H9 (cell line): ENCODE data around the gene PAK6. TPM values are rescaled to one million over a fixed set of nuclear protein-coding genes. Genes with fewer than 3 reads are reported as not detected.

Experiments
- DNase-seq: peaks from one replicate; pipeline ENCODE4 v3.0.0-alpha.2; 2017
- H2AFZ ChIP-seq: one replicate; pipeline ENCODE4 v1.6.1; 2013; ENCODE audit warnings: mild to moderate bottlenecking, low read length, control low read depth, moderate library complexity
- H2AK5ac ChIP-seq: 2 replicates; pipeline ENCODE4 v1.6.1; 2013; ENCODE audit warnings: low read length, control low read depth, mixed read lengths; ENCODE audit not compliant: insufficient read length
- H2BK120ac ChIP-seq: one replicate; pipeline ENCODE4 v1.6.1; 2013; ENCODE audit warnings: low read depth, mild to moderate bottlenecking, low read length, control low read depth, inconsistent platforms; ENCODE audit not compliant: poor library complexity, severe bottlenecking
- H2BK12ac ChIP-seq: 2 replicates; pipeline ENCODE4 v1.6.1; 2013; ENCODE audit warnings: low read length, control low read depth, mixed read lengths, low read depth; ENCODE audit not compliant: insufficient read length
- H2BK15ac ChIP-seq: 2 replicates; pipeline ENCODE4 v1.6.1; 2013; ENCODE audit warnings: low read depth, low read length, control low read depth
- H2BK20ac ChIP-seq: one replicate; pipeline ENCODE4 v1.6.1; 2013; ENCODE audit warnings: low read depth, mild to moderate bottlenecking, low read length, control low read depth, inconsistent platforms; ENCODE audit not compliant: poor library complexity, severe bottlenecking
- H2BK5ac ChIP-seq: 2 replicates; pipeline ENCODE4 v1.6.1; 2013; ENCODE audit warnings: low read length, control low read depth, mixed read lengths; ENCODE audit not compliant: insufficient read length
- H3K14ac ChIP-seq: 2 replicates; pipeline ENCODE4 v1.6.1; 2013; ENCODE audit warnings: low read length, control low read depth; ENCODE audit not compliant: insufficient read depth
- H3K18ac ChIP-seq: 2 replicates; pipeline ENCODE4 v1.6.1; 2013; ENCODE audit warnings: low read depth, mild to moderate bottlenecking, mixed read lengths, low read length, control low read depth; ENCODE audit not compliant: insufficient read length
- H3K23ac ChIP-seq: 2 replicates; pipeline ENCODE4 v1.6.1; 2013; ENCODE audit warnings: low read length, control low read depth, mixed read lengths, low read depth; ENCODE audit not compliant: insufficient read length
- H3K23me2 ChIP-seq: 2 replicates; pipeline ENCODE4 v1.6.1; 2013; ENCODE audit warnings: low read depth, mild to moderate bottlenecking, mixed read lengths, low read length, control low read depth; ENCODE audit not compliant: insufficient read length, poor library complexity, severe bottlenecking
- H3K27ac ChIP-seq: 2 replicates; pipeline ENCODE4 v1.5.1; 2013; ENCODE audit warnings: low read length, control low read depth, mixed read lengths, low read depth; ENCODE audit not compliant: insufficient read length
- H3K27me3 ChIP-seq: 2 replicates; pipeline ENCODE4 v1.6.1; 2013; ENCODE audit warnings: low read length, control low read depth, inconsistent platforms; ENCODE audit not compliant: insufficient read depth
- H3K4ac ChIP-seq: 2 replicates; pipeline ENCODE4 v1.6.1; 2013; ENCODE audit warnings: low read depth, mild to moderate bottlenecking, control low read depth, inconsistent platforms, low read length, moderate library complexity
- H3K4me1 ChIP-seq: 2 replicates; pipeline ENCODE4 v1.6.1; 2013; ENCODE audit warnings: low read length, control low read depth, inconsistent platforms; ENCODE audit not compliant: insufficient read depth
- H3K4me2 ChIP-seq: 2 replicates; pipeline ENCODE4 v1.6.1; 2013; ENCODE audit warnings: low read length, control low read depth, mixed read lengths; ENCODE audit not compliant: insufficient read length, insufficient read depth
- H3K56ac ChIP-seq: 2 replicates; pipeline ENCODE4 v1.6.1; 2013; ENCODE audit warnings: low read depth, mild to moderate bottlenecking, mixed read lengths, low read length, control low read depth; ENCODE audit not compliant: insufficient read length
- H3K79me1 ChIP-seq: 2 replicates; pipeline ENCODE4 v1.6.1; 2013; ENCODE audit warnings: low read depth, mild to moderate bottlenecking, moderate library complexity, low read length, control low read depth, inconsistent platforms; ENCODE audit not compliant: insufficient read depth, poor library complexity, severe bottlenecking
- H3K79me2 ChIP-seq: 2 replicates; pipeline ENCODE4 v1.6.1; 2013; ENCODE audit warnings: low read length, control low read depth, inconsistent platforms; ENCODE audit not compliant: insufficient read depth
- H3K9ac ChIP-seq: 2 replicates; pipeline ENCODE4 v1.6.1; 2013; ENCODE audit warnings: low read length, control low read depth, mixed read lengths; ENCODE audit not compliant: insufficient read length; ENCODE audit errors: extremely low read depth
- H3K9me3 ChIP-seq: one replicate; pipeline ENCODE4 v1.6.1; 2013; ENCODE audit warnings: low read depth, low read length, inconsistent platforms; ENCODE audit not compliant: control insufficient read depth
- H3T11ph ChIP-seq: one replicate; pipeline ENCODE4 v1.6.1; 2013; ENCODE audit warnings: mild to moderate bottlenecking, low read length, control low read depth, inconsistent platforms
- H4K20me1 ChIP-seq: one replicate; pipeline ENCODE4 v1.6.1; 2013; ENCODE audit not compliant: control insufficient read depth, insufficient read length, insufficient read depth
- H4K5ac ChIP-seq: 2 replicates; pipeline ENCODE4 v1.6.1; 2013; ENCODE audit warnings: low read depth, mild to moderate bottlenecking, mixed read lengths, low read length, control low read depth; ENCODE audit not compliant: insufficient read length
- H4K8ac ChIP-seq: replicated peaks from 2 replicates; pipeline ENCODE4 v1.6.1; 2013; ENCODE audit warnings: low read length, control low read depth, mixed read lengths, low read depth; ENCODE audit not compliant: insufficient read length
- H4K91ac ChIP-seq: 2 replicates; pipeline ENCODE4 v1.6.1; 2013; ENCODE audit warnings: low read depth, mild to moderate bottlenecking, moderate library complexity, mixed read lengths, low read length, control low read depth; ENCODE audit not compliant: insufficient read length
- H3K27ac Mint-ChIP-seq, 3 experiments: 2 replicates in 2 of 3; 3 replicates in 1 of 3; pipeline ENCODE4 v1.8.0; 2020 to 2021; ENCODE audit warnings: mixed read lengths in 3 of 3, mild to moderate bottlenecking in 1 of 3, moderate library complexity in 1 of 3
- H3K27me3 Mint-ChIP-seq: 2 replicates; pipeline ENCODE4 v1.8.0; 2021; ENCODE audit warnings: low read depth, mild to moderate bottlenecking, moderate library complexity, mixed read lengths
- H3K36me3 Mint-ChIP-seq, 3 experiments: 2 replicates in 2 of 3; 3 replicates in 1 of 3; pipeline ENCODE4 v1.8.0; 2020 to 2021; ENCODE audit warnings: low read depth in 3 of 3, mixed read lengths in 3 of 3; ENCODE audit not compliant: insufficient read depth in 1 of 3
- H3K4me1 Mint-ChIP-seq, 2 experiments: 2 replicates each; pipeline ENCODE4 v1.8.0; 2020; ENCODE audit warnings: mixed read lengths in 2 of 2
- H3K4me3 Mint-ChIP-seq, 2 experiments: 2 replicates in 1 of 2; 3 replicates in 1 of 2; pipeline ENCODE4 v1.8.0; 2020 to 2021; ENCODE audit warnings: mild to moderate bottlenecking in 2 of 2, mixed read lengths in 2 of 2, moderate library complexity in 1 of 2
- H3K9me3 Mint-ChIP-seq, 2 experiments: 2 replicates in 1 of 2; 3 replicates in 1 of 2; pipeline ENCODE4 v1.8.0; 2020; ENCODE audit warnings: mild to moderate bottlenecking in 2 of 2, mixed read lengths in 2 of 2, moderate library complexity in 1 of 2
- WGBS: extraction: QIAGEN DNeasy Blood & Tissue Kit; methylation state at CpG from one replicate; pipeline ENCODE4 v1.1.7; 2013; ENCODE audit warnings: missing lambda C conversion rate, low lambda C conversion rate, mixed read lengths; ENCODE audit not compliant: insufficient read length; ENCODE audit errors: extremely low coverage; 5-methylcytosine and 5-hydroxymethylcytosine counted together
- total RNA-seq: library from RNA; stranded (reverse); gene quantifications from 2 replicates; pipeline ENCODE4 v1.2.1, GENCODE V29; 2021
- TF ChIP-seq, protein P1 (sequence below): fragments of 200-600 bp; sonication (generic); conservative IDR thresholded peaks from 3 replicates; pipeline ENCODE4 v1.8.0; 2021; ENCODE audit warnings: antibody characterized with exemption, mild to moderate bottlenecking

Gene PAK6
- total RNA-seq, 1 experiment from 2014 or later = 7.4 TPM

GRCh38 chr15:40305281-40305680 lies 66.4 kb downstream of the PAK6 start:
- Histone ChIP-seq H3K79me1 (no peaks in the 10 kb centered on the region), H2BK5ac (no peak overlapping the region), H4K5ac (no peak overlapping the region), H3K4me2 (no peak overlapping the region), H3K9ac (no peak overlapping the region), H4K20me1 (no peaks in the 10 kb centered on the region), H3K23me2 (no peaks in the 10 kb centered on the region), H3K79me2 (no peaks in the 10 kb centered on the region), H3K18ac (no peak overlapping the region), H3K27ac (no peak overlapping the region), H3K4ac (no peak overlapping the region), H3K4me1 (peaks cover 6% of the 10 kb centered on the region; the same call in 1 of the 2 replicates), H2AK5ac (no peak overlapping the region), H2BK12ac (no peak overlapping the region), H3K23ac (no peak overlapping the region), H2BK120ac (no peak overlapping the region), H2BK15ac (no peak overlapping the region), H3K14ac (no peak overlapping the region), H4K91ac (no peak overlapping the region), H2BK20ac (no peak overlapping the region), H3T11ph (no peak overlapping the region), H4K8ac (no peak overlapping the region), H3K27me3 (no peaks in the 10 kb centered on the region), H2AFZ (no peak overlapping the region), H3K9me3 (no peaks in the 10 kb centered on the region), H3K56ac (no peak overlapping the region)
- Mint-ChIP-seq H3K27me3 (peaks cover 18% of the 10 kb centered on the region), H3K36me3 (peaks cover 0 to 6% (median 2%) of the 10 kb centered on the region in 3 experiments; a peak in 4 of 7 replicates), H3K9me3 (peaks cover 5% of the 10 kb centered on the region in 2 experiments; a peak in 4 of 5 replicates), H3K27ac (no peak overlapping the region), H3K4me3 (no peak overlapping the region), H3K4me1 (peaks cover 37 to 47% of the 10 kb centered on the region in 2 experiments)
- WGBS = no CpG with 5 or more reads among the region's 4 CpGs
- TF ChIP-seq, protein P1, sequence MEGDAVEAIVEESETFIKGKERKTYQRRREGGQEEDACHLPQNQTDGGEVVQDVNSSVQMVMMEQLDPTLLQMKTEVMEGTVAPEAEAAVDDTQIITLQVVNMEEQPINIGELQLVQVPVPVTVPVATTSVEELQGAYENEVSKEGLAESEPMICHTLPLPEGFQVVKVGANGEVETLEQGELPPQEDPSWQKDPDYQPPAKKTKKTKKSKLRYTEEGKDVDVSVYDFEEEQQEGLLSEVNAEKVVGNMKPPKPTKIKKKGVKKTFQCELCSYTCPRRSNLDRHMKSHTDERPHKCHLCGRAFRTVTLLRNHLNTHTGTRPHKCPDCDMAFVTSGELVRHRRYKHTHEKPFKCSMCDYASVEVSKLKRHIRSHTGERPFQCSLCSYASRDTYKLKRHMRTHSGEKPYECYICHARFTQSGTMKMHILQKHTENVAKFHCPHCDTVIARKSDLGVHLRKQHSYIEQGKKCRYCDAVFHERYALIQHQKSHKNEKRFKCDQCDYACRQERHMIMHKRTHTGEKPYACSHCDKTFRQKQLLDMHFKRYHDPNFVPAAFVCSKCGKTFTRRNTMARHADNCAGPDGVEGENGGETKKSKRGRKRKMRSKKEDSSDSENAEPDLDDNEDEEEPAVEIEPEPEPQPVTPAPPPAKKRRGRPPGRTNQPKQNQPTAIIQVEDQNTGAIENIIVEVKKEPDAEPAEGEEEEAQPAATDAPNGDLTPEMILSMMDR = no peak
- DNase-seq = no peak
